GM18951 (cell line): ENCODE measurements around the gene RCL1.

ENCODE experiments used
- POLR2A ChIP-seq: IDR thresholded peaks from 4 replicates; pipeline ENCODE4 v1.6.1; 2011; ENCODE audit warnings: mild to moderate bottlenecking; ENCODE audit not compliant: insufficient read length, insufficient read depth; ENCODE audit errors: extremely low read depth
- in situ Hi-C: fragments of 300-500 bp; cut with MboI; formaldehyde crosslinking; loops from one replicate; pipeline ENCODE4 v1.12.0; 2022; ENCODE audit warnings: low sequenced_read_pairs, mixed read lengths, inconsistent platforms; ENCODE audit not compliant: unreplicated experiment

RCL1 gene

DNA sequence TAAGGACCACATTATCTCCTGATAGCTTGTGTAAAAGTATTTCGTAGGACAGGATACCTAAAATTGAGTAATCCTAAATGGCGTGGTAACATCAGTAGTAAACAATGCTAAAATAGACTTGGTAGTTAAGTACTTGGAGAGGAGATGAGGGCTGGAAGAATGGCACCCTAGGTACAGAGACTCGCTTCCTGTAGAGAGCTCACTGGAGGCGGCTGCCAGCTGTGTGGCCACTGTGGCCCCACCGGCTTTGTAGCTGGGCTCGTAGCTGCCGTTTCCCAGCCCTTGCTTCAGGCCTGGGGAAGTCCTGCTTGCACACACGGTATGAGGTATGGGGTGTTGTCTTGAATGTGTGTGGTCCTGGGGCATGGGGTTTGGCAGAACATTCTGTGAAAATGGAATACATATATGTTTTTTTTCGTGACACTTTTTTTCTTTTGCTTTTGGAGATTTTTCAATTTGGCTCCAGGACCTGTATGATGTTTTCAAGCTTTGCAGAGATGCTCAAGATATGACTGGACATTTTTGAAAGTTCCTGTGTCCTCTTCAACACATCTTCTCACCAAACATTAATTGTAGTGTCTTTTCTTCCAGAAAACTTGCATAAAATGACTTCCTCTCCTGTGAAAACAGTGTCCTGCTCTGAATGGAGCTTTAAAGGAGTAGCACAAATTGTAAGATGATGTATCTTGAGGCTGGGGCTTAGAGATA is 58.0 kb downstream of the RCL1 start:
- no peak for TF ChIP-seq POLR2A
- in situ Hi-C loops: no loop called here

DNA sequence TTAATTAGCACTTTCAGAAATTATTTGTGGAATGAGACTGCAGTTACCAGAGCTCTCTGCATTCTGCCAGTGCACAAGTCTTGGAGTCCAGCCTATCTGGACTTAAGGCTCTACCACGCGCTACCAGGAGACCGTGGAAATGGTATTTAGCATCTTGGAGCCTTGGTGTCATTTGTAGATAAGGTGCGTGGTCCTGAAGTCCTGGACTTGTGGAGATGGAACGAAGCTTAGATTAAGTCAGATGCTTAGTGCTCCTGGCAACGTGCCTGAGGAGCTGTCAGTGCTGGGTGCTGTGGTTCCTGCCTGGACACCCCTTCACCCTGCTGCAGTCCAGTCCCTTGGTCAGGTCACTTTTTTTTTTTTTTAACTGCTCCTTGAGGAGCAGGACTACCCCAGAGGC is 59.7 kb downstream of the RCL1 start:
- no peak for TF ChIP-seq POLR2A
- in situ Hi-C loops: no loop called here

DNA sequence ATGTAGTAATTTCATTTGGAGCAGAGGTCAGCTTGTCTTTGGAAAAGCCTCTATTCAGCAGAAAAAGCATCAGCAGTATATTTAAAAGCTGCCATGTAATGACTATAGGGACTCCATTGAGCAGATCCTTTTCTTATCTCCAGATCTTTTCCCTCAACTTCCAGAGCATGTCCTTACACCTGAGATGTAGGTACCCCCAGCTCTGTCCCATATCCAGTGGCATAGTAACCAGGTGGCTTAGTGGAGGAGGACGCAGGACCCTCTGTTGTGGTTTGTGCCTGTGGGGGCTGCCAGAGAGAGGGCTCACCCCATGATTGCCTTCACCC is 61.5 kb downstream of the RCL1 start:
- no peak for TF ChIP-seq POLR2A
- in situ Hi-C loops: no loop called here

DNA sequence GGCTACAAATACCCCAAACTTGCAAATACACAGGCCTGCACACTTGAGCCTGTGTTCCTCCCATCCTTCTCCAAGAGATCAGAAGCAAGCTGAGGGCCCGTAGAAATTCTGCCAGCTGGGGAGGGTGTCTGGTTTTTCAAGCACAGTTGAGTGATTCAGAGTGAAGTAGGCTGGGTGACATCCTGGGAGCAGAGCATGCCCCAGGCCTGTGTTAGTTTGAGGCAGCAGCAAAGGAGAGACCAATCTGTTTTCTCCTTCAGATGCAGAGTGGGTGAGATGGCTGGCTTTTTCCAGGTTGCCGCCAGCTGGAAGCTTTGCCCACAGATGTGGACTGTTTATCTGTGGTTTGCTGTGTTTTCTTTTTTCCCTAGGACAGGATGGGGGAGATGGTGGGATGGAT is 63.1 kb downstream of the RCL1 start:
- no peak for TF ChIP-seq POLR2A
- in situ Hi-C loops: no loop called here

DNA sequence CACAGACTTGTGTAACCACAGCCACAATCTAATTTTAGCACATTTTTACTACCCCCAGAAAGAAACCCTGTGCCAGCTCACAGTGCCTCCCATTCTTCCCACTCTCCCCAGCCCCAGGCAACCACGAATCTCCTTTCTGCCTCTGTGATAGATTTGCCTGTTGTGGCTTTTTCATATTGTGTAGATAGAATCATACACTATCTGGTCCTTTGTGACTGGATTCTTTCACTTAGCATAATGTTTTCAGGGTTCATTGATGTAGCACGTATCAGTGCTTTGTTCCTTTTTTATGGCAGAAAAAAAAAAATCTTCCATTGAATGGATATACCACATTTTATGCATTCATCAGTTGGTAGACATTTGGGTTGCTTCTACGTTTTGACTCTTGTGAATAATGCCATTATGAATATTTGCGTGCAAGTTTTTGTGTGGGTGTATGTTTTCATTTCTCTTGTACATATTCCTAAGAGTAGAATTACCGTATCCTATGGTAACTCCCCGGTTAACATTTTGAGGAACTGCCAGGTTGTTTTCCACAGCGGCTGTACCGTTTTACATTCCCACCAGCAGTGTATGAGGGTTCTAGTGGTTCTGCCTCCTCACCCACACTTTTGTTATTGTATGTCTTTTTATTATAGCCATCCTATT is 64.5 kb downstream of the RCL1 start:
- in situ Hi-C loops: no loop called here
- TF ChIP-seq POLR2A: no peak

DNA sequence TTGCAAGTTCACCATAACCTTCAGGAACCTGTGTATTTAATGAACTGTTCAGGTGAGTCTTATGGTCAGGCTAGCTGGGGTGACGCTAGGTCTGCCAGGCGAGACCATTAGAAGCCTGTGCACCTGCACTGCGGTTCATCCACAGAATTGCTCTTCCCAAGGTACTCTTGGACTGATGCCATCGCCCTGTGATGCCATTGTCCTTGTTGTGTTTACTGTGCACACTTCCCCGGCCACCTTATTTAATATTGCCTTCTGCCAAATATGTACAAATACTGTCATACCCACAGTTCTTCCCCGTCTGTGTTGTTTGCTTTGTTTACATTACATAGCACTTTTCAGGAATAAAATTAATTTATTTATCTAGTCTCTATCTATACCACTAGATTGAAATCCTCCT is 66.3 kb downstream of the RCL1 start:
- no peak for TF ChIP-seq POLR2A
- in situ Hi-C loops: no loop called here

DNA sequence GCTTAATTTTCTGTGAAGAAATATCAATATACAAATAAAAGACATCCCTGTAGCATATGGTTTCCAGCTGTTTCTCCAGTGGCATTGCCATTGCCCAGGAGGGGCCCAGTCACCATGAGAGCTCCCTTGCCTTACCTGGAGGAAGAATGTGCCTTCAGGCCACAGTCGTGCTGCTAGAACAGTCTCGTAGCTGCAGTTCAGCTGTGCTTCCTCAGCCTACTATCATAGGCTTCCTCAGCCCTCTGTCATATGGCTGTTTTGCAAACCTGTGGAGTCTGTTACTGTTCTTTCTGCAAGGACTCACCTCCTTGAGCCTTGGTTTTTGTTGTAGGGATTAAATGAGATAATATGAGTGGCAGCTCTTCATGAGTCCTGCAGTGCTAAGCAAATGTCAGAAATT is 67.6 kb downstream of the RCL1 start:
- in situ Hi-C loops: no loop called here
- no peak for TF ChIP-seq POLR2A

DNA sequence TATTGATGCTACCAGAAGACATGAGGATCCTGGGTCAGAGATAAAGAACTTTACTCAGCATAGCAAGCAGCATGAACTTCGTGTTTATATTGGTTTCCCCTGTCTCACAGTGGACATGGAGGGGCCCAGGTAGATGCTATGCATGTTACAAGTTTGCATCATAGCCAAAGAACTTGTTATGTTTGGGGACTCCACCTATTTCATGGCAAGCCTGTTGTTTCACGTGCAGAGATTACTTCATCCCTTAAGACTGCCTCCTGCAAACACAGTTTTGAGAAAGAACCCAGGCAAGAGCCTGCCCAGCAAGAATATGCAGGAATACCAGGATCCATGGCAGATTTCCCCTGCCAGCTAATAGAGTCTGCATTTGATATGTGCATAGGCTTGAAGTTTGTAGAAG is 68.4 kb downstream of the RCL1 start:
- no peak for TF ChIP-seq POLR2A
- in situ Hi-C loops: no loop called here

DNA sequence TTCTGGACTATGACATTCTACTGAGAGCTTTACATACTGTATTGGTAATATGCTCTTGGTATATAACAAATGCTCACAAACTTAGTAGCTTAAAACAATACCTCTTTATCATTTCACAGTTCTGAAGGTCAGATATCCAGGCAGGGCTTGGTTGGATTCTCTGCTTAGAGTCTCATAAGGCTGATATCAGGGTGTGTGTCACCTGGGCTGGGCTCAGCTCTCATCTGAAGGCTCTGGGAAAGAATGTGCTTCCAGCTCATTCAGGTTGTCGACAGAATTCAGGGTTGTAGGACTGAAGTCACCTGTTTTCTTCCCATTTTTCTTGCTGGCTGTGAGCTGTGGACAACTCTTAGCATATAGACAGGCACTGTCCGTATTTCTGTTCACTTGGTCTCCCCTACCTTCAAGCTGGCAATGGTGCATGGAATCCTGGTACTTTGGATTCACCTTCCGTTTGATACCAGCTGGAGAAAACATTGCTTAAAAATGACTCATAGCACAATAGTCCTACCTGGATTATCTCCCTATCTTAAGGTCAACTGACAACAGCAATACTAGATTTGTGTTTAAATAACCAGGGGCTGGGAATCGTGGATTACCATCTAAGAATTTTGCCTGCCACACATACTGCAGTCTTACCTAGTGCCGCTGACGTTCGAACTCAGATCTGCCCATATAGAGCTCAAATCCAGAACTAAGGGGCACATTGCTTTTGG is 69.2 kb downstream of the RCL1 start:
- no peak for TF ChIP-seq POLR2A
- in situ Hi-C loops: no loop called here

DNA sequence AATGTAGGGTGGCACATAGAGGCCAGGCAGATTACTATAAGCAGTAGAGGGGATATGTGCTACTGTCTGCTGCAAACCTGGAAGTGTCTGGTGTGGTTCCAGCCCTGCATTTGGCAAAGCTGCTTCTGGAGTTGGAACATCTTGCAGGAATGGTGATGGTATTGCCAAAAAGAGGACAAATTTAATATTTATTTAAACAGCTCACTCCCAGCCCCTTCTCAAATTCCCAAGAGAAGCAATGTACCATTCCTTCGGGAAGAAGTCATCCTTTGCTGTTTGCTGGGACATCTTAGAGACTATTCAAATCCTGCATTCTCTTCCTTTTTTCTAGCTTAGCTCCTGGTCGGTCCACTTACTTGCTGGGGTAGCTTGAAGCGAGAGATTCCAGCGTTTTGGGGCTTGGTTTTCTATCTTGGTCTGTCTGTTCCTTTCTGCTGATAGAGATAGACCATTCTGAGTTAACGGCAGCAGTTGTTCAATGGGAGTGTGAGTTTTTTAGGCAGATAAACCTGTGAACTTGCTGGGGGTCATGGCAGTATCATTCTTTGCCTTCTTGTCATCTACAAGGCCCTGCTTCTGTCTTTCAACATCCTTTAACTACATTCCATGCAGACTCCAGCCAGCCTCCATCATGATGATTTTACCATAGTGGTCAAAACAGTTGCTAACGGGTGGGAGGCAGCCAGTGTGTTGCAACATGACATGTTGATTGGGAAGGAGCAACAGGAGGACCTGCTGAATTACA is 69.9 kb downstream of the RCL1 start:
- TF ChIP-seq POLR2A: no peak
- in situ Hi-C loops: no loop called here

DNA sequence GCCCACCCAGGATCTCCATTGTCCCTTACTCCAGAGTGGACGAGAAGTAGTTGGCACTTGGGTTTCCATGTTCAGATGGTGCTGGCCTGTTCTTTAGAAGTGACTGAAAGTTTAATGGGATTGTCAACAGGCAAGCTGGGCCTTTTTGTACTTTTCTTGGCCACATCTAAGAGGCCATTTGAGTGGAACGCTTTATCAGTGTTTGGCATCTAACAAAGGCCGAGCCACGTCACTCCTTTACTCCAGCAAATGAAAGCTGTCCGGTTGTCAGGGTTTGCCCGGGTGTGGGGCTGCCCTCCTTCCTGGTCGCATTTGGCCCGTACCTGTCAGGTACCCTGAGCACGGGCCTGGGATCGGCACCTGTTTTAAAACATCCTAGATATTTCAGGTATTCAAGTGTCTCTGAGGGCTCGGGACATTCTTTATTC is 71.5 kb downstream of the RCL1 start:
- in situ Hi-C loops: no loop called here
- TF ChIP-seq POLR2A: no peak

DNA sequence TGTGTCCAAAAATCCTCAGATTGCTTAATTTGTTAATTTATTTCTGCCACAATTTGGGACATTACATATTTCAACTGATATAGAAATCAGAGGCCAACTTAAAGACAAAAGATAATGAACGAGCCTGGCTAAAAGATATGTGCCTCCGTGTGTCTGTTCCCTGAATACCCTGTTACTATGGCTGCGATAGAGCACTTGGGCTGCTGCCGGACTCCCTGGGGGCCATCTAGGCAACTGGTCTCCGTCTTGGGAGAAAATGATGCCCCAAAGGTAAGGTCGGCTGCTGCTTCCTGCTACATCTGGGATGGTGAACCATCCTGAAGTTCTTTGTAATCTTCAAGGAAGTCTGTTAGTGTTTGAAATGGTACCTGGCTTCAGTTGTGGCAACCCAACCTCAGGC is 72.0 kb downstream of the RCL1 start:
- in situ Hi-C loops: no loop called here
- no peak for TF ChIP-seq POLR2A

DNA sequence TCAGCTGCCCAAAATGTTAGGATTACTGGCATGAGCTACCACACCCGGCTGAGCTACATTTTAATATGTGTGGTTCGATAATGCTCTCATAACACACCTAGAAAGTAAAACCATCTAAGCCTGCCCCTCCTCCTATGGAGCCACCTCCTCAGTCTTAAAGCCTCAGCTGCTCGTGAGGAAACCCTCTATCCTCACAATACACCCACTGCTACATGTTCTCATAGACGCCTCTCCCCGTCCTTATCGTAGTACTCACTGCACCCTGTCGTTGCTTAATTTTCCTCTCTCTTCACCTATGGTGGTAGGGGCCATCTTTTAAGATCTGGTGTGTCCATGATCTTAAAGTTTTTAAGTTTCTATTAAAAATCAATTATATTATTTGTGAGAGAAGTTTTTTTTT is 72.9 kb downstream of the RCL1 start:
- in situ Hi-C loops: no loop called here
- TF ChIP-seq POLR2A: no peak

DNA sequence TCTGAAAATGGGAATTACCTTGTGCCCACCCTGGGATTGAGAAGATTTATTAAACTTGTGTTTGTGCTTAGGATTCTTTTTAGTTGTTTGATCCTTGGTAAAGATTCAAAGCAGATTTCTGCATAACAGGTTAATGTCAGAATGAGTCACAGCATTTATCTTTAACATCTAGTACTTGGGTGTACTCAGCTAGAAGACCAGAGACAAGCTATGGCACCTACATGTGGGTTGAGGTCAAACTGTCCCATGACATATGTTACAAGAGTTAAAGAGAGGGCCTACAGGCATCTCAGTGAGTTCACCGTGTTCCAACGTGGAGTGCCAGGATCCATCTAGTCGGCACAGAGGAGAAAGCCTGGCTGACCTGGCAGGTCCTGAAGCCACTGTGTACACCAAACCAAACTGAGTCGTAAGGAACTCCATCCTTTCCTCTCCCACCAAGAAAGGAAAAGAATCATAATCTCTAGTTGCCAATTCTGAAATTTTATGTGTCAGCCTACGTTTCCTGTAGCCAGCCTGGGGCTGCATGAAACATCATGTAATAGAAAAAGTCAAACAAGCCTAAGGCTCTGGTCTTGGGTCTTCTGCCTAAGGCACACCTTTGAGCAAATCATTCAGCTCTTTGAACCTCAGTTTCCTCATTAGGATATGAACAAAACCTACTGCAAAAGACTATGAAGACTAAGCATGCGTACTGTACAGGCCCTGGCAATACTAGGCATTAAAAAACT is 73.7 kb downstream of the RCL1 start:
- TF ChIP-seq POLR2A: no peak
- in situ Hi-C loops: no loop called here
